Peyer's patch (tissue), 4 donors: ENCODE data around the gene ZNF418.

Experiments used
- POLR2A ChIP-seq, 2 donors: fragments of 450-650 bp; IDR thresholded peaks; one replicate each; pipeline ENCODE4 v1.5.1; 2017; ENCODE audit warnings: antibody characterized with exemption in 2 of 2, mild to moderate bottlenecking in 2 of 2, moderate library complexity in 2 of 2
- TF ChIP-seq, protein P1 (sequence below), 6 experiments: fragments of 450-650 bp in 4 of 6; fragments of 200-600 bp in 2 of 6; sonication (generic) in 1 of 6; IDR thresholded peaks; one replicate each; pipeline ENCODE4 v1.5.1; 2017 to 2019; ENCODE audit warnings: antibody characterized with exemption in 6 of 6, mild to moderate bottlenecking in 3 of 6, moderate library complexity in 1 of 6

DNA sequence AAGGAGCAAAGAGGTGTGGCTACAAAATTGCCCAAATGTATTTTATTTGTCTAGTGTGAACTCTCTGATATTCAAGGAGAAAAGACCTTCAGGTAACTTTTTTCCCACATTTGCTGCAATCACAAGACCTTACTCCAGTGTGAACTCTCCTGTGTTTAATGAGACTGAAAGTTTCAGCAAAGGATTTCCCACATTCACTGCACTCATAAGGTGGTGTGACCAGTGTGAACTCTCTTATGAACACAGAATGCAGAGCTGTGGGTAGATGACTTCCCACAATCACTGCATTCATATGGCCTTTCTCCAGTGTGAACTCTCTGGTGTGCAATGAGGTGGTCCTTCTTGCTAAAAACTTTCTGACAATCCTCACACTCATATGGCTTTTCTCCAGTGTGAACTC lies 62.8 kb downstream of the ZNF418 start:
- TF ChIP-seq POLR2A (IDR thresholded peaks at IDR 0.05) = no peak
- TF ChIP-seq, protein P1, sequence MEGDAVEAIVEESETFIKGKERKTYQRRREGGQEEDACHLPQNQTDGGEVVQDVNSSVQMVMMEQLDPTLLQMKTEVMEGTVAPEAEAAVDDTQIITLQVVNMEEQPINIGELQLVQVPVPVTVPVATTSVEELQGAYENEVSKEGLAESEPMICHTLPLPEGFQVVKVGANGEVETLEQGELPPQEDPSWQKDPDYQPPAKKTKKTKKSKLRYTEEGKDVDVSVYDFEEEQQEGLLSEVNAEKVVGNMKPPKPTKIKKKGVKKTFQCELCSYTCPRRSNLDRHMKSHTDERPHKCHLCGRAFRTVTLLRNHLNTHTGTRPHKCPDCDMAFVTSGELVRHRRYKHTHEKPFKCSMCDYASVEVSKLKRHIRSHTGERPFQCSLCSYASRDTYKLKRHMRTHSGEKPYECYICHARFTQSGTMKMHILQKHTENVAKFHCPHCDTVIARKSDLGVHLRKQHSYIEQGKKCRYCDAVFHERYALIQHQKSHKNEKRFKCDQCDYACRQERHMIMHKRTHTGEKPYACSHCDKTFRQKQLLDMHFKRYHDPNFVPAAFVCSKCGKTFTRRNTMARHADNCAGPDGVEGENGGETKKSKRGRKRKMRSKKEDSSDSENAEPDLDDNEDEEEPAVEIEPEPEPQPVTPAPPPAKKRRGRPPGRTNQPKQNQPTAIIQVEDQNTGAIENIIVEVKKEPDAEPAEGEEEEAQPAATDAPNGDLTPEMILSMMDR (IDR thresholded peaks at IDR 0.05) = no peak
